Fibroblast of mammary gland (primary cell): ENCODE measurements around the gene AKT1.
"Not testable (repeated sequence)": the region's sequence is repeated elsewhere in the genome, so short reads cannot be mapped to it uniquely, and the experiment has no call there.

ENCODE experiments used
- DNase-seq: peaks from one replicate; pipeline ENCODE4 v3.0.0-alpha.2; 2010; ENCODE audit warnings: low read depth
- H3K4me3 ChIP-seq: 2 replicates; pipeline ENCODE4 v1.5.1; 2011; ENCODE audit warnings: low read depth, mild to moderate bottlenecking, low read length, moderate library complexity; ENCODE audit not compliant: control insufficient read depth
- CTCF ChIP-seq: conservative IDR thresholded peaks from 2 replicates; pipeline ENCODE4 v1.5.1; 2011; ENCODE audit warnings: low read depth, low read length, inconsistent platforms; ENCODE audit not compliant: control insufficient read depth, insufficient read depth

AKT1 gene

GRCh38 chr14:104731320-104732294 lies 63.9 kb downstream of the AKT1 start:
- no peak overlapping the region for H3K4me3 ChIP-seq
- no peak for DNase-seq
- TF ChIP-seq CTCF = peak; percentile 30

- no peak overlapping the region for H3K4me3 ChIP-seq
- no peak for DNase-seq
- TF ChIP-seq CTCF = no peak
These were observed 65.1 kb downstream of the AKT1 start for GRCh38 chr14:104730487-104730886.

GRCh38 chr14:104729835-104730181 lies 65.7 kb downstream of the AKT1 start:
- no peak overlapping the region for H3K4me3 ChIP-seq
- no peak for DNase-seq
- no peak for TF ChIP-seq CTCF

- DNase-seq, H3K4me3 ChIP-seq: not testable (repeated sequence)
These were observed 66.2 kb downstream of the AKT1 start for GRCh38 chr14:104729176-104729834.

GRCh38 chr14:104728631-104729030 lies 66.9 kb downstream of the AKT1 start:
- TF ChIP-seq CTCF = no peak
- DNase-seq = no peak
- H3K4me3 ChIP-seq = no peak overlapping the region

- TF ChIP-seq CTCF = no peak
- no peak for DNase-seq
These were observed 68.7 kb downstream of the AKT1 start for GRCh38 chr14:104726600-104727451.

More at GRCh38 chr14:104726600-104727451, 68.7 kb downstream of the AKT1 start:
- no peak overlapping the region for H3K4me3 ChIP-seq
